ENCODE results near the gene RAPGEF4.

DNA sequence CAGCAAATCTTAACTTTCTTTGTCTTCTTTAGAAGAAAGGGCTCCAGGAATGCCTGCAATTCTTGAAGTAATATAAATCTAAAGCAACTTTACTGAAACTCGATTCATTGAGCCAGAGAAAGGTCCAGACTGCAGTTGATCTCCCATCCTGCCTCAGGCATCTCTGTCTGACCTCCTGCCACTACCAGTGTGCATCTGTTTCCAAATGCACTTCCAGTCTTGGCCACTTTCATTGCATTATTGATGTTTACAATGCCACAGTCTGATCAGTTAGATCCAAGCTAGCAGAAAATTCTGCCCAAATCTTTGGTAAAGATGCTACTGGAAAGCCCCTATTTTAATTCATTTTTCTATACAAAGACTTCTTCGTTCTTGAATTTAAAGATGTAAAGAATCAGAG lies 158.0 kb downstream of the RAPGEF4 start:
- TF ChIP-seq, protein P1, sequence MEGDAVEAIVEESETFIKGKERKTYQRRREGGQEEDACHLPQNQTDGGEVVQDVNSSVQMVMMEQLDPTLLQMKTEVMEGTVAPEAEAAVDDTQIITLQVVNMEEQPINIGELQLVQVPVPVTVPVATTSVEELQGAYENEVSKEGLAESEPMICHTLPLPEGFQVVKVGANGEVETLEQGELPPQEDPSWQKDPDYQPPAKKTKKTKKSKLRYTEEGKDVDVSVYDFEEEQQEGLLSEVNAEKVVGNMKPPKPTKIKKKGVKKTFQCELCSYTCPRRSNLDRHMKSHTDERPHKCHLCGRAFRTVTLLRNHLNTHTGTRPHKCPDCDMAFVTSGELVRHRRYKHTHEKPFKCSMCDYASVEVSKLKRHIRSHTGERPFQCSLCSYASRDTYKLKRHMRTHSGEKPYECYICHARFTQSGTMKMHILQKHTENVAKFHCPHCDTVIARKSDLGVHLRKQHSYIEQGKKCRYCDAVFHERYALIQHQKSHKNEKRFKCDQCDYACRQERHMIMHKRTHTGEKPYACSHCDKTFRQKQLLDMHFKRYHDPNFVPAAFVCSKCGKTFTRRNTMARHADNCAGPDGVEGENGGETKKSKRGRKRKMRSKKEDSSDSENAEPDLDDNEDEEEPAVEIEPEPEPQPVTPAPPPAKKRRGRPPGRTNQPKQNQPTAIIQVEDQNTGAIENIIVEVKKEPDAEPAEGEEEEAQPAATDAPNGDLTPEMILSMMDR (IDR thresholded peaks at IDR 0.05): no peak
- no peak for TF ChIP-seq POLR2A (IDR thresholded peaks at IDR 0.05)
